HCT116 (cell line): ENCODE data around the gene GP2.

ENCODE experiments used
- POLR2A ChIP-seq: IDR thresholded peaks from 2 replicates; pipeline ENCODE4 v1.7.0; 2011; ENCODE audit warnings: borderline replicate concordance; ENCODE audit not compliant: insufficient read depth, insufficient read length; ENCODE audit errors: extremely low read depth
- TF ChIP-seq, protein P1 (sequence below), 3 experiments: fragments of 200-600 bp in 1 of 3; sonication (generic) in 1 of 3; IDR thresholded peaks in 2 of 3; conservative IDR thresholded peaks in 1 of 3; 2 replicates each; pipeline ENCODE4 v1.5.1; 2012 to 2017; ENCODE audit warnings: low read depth in 2 of 3, low read length in 2 of 3, antibody characterized with exemption in 1 of 3, borderline replicate concordance in 1 of 3, control low read depth in 1 of 3, mild to moderate bottlenecking in 1 of 3, mixed read lengths in 1 of 3, mixed run types in 1 of 3, moderate library complexity in 1 of 3; ENCODE audit not compliant: insufficient read depth in 1 of 3

DNA sequence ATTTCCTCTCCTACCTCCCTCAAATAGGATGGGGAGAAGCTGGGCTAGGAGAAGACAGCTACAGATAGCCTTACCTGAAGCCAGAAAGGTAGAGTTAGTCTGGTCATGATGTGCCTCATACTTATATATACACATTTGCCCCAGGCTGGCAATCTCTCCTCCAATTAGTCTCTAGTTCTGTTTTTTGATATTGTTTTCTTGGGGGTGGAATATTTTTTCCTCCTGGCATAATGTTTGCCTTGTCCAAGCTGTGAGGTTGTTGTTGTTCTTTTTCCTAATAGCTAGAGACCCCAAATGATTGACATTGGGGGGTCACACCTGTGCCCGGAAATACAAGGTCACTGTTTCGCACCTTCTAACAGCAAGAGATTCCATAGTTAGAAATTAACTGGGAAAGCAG is 25.3 kb upstream of the GP2 start, which contains the start of gene UMOD:
- TF ChIP-seq POLR2A: no peak
- TF ChIP-seq, protein P1, sequence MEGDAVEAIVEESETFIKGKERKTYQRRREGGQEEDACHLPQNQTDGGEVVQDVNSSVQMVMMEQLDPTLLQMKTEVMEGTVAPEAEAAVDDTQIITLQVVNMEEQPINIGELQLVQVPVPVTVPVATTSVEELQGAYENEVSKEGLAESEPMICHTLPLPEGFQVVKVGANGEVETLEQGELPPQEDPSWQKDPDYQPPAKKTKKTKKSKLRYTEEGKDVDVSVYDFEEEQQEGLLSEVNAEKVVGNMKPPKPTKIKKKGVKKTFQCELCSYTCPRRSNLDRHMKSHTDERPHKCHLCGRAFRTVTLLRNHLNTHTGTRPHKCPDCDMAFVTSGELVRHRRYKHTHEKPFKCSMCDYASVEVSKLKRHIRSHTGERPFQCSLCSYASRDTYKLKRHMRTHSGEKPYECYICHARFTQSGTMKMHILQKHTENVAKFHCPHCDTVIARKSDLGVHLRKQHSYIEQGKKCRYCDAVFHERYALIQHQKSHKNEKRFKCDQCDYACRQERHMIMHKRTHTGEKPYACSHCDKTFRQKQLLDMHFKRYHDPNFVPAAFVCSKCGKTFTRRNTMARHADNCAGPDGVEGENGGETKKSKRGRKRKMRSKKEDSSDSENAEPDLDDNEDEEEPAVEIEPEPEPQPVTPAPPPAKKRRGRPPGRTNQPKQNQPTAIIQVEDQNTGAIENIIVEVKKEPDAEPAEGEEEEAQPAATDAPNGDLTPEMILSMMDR (IDR thresholded peaks at IDR 0.05 in 2 of 3, conservative IDR thresholded peaks at IDR 0.05 in 1 of 3; ENCODE audit: borderline replicate concordance in 1 of 3, insufficient read depth in 1 of 3, low read depth in 2 of 3, low read length in 2 of 3): no peak
